Natural killer cell (primary cell): Measurements from ENCODE around the gene DSG3. TPM values are rescaled to one million over a fixed set of nuclear protein-coding genes. Genes with fewer than 3 reads are reported as not detected.

ENCODE experiments used
- ATAC-seq, 3 donors: fragments of 150-1000 bp in 2 of 3; fragments of 200-7000 bp in 1 of 3; cut with Tn5 transposase; 1 replicate in 1 of 3; 2 replicates in 2 of 3; pipeline ENCODE4 v1.10.0; 2021; ENCODE audit warnings: mild to moderate bottlenecking in 2 of 3, moderate library complexity in 2 of 3
- DNase-seq, 2 donors: peaks; one replicate each; pipeline versions ENCODE4 v3.0.0 to v3.0.0-alpha.2; 2013 to 2021; ENCODE audit warnings: mixed read lengths in 1 of 2
- H3K27ac ChIP-seq: one replicate; pipeline ENCODE4 v1.5.1; 2013; ENCODE audit warnings: mild to moderate bottlenecking, low read length
- H3K27me3 ChIP-seq: one replicate; pipeline ENCODE4 v1.6.1; 2013; ENCODE audit warnings: low read length; ENCODE audit not compliant: control insufficient read depth, insufficient read depth
- H3K36me3 ChIP-seq: one replicate; pipeline ENCODE4 v1.6.1; 2013; ENCODE audit warnings: low read length; ENCODE audit not compliant: control insufficient read depth, insufficient read depth
- H3K4me1 ChIP-seq: one replicate; pipeline ENCODE4 v1.6.1; 2013; ENCODE audit warnings: low read length; ENCODE audit not compliant: control insufficient read depth, insufficient read depth
- H3K4me3 ChIP-seq: one replicate; pipeline ENCODE4 v1.5.1; 2013; ENCODE audit warnings: low read length
- H3K9me3 ChIP-seq: one replicate; pipeline ENCODE4 v1.6.1; 2013; ENCODE audit warnings: low read length; ENCODE audit not compliant: control insufficient read depth, insufficient read depth
- H3K27ac Mint-ChIP-seq, 2 donors: one replicate each; pipeline ENCODE4 v1.8.0; 2022; ENCODE audit warnings: mild to moderate bottlenecking in 2 of 2, mixed read lengths in 2 of 2, moderate library complexity in 1 of 2
- H3K27me3 Mint-ChIP-seq, 2 donors: one replicate each; pipeline ENCODE4 v1.8.0; 2022; ENCODE audit warnings: low read depth in 2 of 2, mixed read lengths in 2 of 2
- H3K36me3 Mint-ChIP-seq: one replicate; pipeline ENCODE4 v1.8.0; 2022; ENCODE audit warnings: mixed read lengths
- H3K4me1 Mint-ChIP-seq, 2 donors: one replicate each; pipeline ENCODE4 v1.8.0; 2022; ENCODE audit warnings: mixed read lengths in 2 of 2
- H3K4me3 Mint-ChIP-seq: one replicate; pipeline ENCODE4 v1.8.0; 2022; ENCODE audit warnings: mild to moderate bottlenecking, moderate library complexity, mixed read lengths
- H3K9me3 Mint-ChIP-seq, 2 donors: one replicate each; pipeline ENCODE4 v1.8.0; 2022; ENCODE audit warnings: mixed read lengths in 2 of 2
- WGBS: methylation state at CpG from one replicate; pipeline ENCODE4 v1.1.7; 2013; ENCODE audit warnings: missing lambda C conversion rate; ENCODE audit not compliant: insufficient coverage; 5-methylcytosine and 5-hydroxymethylcytosine counted together
- intact Hi-C: fragments of 100-400 bp; cut with micrococcal nuclease; formaldehyde crosslinking; loops from one replicate; pipeline ENCODE4 v1.14.2; 2022
- total RNA-seq, 4 donors: library from RNA; stranded (reverse); fragments of 120-200 nt in 1 of 4; gene quantifications; one replicate each; pipeline versions ENCODE4 v1.2.3 to v1.2.4, GENCODE V29; 2013 to 2022
- TF ChIP-seq, protein P1 (sequence below): fragments of 200-600 bp; IDR thresholded peaks from one replicate; pipeline ENCODE4 v1.8.0; 2022; ENCODE audit warnings: antibody characterized with exemption

Gene DSG3, protein sequence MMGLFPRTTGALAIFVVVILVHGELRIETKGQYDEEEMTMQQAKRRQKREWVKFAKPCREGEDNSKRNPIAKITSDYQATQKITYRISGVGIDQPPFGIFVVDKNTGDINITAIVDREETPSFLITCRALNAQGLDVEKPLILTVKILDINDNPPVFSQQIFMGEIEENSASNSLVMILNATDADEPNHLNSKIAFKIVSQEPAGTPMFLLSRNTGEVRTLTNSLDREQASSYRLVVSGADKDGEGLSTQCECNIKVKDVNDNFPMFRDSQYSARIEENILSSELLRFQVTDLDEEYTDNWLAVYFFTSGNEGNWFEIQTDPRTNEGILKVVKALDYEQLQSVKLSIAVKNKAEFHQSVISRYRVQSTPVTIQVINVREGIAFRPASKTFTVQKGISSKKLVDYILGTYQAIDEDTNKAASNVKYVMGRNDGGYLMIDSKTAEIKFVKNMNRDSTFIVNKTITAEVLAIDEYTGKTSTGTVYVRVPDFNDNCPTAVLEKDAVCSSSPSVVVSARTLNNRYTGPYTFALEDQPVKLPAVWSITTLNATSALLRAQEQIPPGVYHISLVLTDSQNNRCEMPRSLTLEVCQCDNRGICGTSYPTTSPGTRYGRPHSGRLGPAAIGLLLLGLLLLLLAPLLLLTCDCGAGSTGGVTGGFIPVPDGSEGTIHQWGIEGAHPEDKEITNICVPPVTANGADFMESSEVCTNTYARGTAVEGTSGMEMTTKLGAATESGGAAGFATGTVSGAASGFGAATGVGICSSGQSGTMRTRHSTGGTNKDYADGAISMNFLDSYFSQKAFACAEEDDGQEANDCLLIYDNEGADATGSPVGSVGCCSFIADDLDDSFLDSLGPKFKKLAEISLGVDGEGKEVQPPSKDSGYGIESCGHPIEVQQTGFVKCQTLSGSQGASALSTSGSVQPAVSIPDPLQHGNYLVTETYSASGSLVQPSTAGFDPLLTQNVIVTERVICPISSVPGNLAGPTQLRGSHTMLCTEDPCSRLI
- under 1 TPM in 1 of 3 donors, not detected in 2; 0.28 TPM for total RNA-seq
- total RNA-seq (2013), result not detected

DNA sequence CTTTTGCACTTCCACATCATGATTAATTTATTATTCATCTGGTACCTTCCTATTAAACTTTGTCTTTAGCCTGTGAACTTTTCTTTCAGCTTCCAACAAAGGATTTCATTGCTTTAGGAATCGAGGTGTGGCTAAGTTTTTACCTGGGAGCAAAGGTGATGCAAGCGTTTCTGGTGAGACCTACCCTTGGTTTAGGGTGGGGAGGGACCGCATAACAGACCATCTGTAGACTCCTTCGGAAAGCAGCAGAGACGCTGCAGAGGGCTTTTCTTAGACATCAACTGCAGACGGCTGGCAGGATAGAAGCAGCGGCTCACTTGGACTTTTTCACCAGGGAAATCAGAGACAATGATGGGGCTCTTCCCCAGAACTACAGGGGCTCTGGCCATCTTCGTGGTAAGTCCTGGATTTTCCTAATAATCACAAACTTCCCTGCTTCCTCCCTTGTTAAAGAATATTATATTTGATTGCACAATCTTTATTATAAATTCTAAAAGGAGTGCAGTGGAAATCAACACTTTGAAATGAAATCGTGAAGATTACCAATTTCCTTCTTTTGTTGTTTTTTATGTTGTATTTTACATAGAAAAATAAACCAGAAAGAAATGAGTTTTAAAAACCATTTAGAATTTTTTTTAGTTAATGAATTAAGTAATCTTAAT is at the start of gene DSG3:
TSS of gene DSG3 (plus strand) at position 212 of the 662 bp plus-strand sequence. CDS start at position 349, 137 bp downstream.
- Histone ChIP-seq H3K27me3 (no peaks in the 10 kb centered on the region), H3K9me3 (no peaks in the 10 kb centered on the region), H3K27ac (no peak within 1 kb of the TSS), H3K36me3 (no peaks in the 10 kb centered on the region), H3K4me3 (no peak within 1 kb of the TSS), H3K4me1 (no peaks in the 10 kb centered on the region)
- intact Hi-C loops, result no loop called here
- Mint-ChIP-seq H3K27ac (no peak within 1 kb of the TSS), H3K27me3 (peaks cover 0 to 3% of the 10 kb centered on the region in 2 donors), H3K36me3 (no peaks in the 10 kb centered on the region), H3K9me3 (peaks cover 0 to 2% of the 10 kb centered on the region in 2 donors), H3K4me3 (no peak within 1 kb of the TSS), H3K4me1 (no peaks in the 10 kb centered on the region)
- WGBS, result 88% methylated on average over 7 of the region's 9 CpGs
- ATAC-seq (no peak), DNase-seq (no peak)
- TF ChIP-seq, protein P1, sequence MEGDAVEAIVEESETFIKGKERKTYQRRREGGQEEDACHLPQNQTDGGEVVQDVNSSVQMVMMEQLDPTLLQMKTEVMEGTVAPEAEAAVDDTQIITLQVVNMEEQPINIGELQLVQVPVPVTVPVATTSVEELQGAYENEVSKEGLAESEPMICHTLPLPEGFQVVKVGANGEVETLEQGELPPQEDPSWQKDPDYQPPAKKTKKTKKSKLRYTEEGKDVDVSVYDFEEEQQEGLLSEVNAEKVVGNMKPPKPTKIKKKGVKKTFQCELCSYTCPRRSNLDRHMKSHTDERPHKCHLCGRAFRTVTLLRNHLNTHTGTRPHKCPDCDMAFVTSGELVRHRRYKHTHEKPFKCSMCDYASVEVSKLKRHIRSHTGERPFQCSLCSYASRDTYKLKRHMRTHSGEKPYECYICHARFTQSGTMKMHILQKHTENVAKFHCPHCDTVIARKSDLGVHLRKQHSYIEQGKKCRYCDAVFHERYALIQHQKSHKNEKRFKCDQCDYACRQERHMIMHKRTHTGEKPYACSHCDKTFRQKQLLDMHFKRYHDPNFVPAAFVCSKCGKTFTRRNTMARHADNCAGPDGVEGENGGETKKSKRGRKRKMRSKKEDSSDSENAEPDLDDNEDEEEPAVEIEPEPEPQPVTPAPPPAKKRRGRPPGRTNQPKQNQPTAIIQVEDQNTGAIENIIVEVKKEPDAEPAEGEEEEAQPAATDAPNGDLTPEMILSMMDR, result no peak

DNA sequence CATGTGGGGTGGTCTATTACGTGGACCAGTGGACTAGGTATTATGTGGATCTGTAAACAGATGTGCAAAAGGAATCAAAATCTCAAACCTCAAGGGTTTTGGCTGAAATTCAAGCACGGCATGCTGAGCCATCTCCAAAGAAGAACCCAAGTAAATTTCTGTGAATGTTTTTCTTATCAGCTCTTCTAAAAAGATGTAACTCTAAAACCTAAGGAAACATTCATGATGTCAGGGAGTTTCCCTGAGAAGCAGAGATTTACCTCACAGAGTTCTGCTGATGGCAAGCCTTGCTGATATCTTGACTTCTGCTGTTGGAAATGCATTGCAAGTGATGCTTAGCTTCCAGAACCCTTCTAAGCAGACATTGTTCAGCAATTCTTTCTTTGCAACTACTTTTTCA is 49.4 kb upstream of the DSG3 start:
- H3K9me3 Mint-ChIP-seq, result no peaks in the 10 kb centered on the region
- 56% methylated on average over 2 of the region's 2 CpGs for WGBS
- no peaks in the 10 kb centered on the region for H3K9me3 ChIP-seq

DNA sequence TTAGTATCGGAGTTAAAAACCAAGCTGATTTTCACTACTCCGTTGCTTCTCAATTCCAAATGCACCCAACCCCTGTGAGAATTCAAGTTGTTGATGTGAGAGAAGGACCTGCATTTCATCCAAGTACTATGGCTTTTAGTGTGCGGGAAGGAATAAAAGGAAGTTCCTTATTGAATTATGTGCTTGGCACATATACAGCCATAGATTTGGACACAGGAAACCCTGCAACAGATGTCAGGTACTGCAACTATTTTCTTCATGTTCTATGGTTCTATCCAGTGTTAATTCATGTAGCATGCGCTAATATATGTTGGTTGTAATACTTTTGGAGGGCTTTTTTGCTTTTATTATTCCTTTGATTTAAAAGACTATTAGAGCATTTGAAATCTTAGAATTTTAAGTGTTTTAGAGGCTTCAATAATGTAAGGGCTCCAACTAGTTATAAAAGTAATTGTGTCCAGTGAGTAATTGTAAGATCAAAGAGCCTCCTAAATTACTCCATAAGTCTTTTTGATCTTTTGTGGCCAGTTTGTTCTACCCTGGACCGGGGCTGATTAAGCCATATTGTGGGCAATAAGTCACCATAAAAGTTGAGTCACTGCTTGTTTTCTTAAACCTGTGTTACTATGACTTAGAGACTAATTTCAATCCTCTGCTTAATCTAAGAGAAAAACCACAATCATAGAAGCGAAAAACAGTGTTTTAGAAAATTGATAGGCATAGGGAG is 48.1 kb upstream of the DSG3 start:
- TF ChIP-seq, protein P1, result no peak
- ATAC-seq (no peak), DNase-seq (no peak)
- H3K27ac ChIP-seq, result no peak overlapping the region
- Mint-ChIP-seq H3K27me3 (no peaks in the 10 kb centered on the region), H3K36me3 (no peaks in the 10 kb centered on the region), H3K27ac (no peak overlapping the region), H3K4me3 (no peak overlapping the region), H3K9me3 (no peaks in the 10 kb centered on the region), H3K4me1 (no peaks in the 10 kb centered on the region)
- no peaks in the 10 kb centered on the region for H3K4me1 ChIP-seq
- no peaks in the 10 kb centered on the region for H3K36me3 ChIP-seq
- H3K27me3 ChIP-seq, result no peaks in the 10 kb centered on the region
- H3K9me3 ChIP-seq, result no peaks in the 10 kb centered on the region
- H3K4me3 ChIP-seq, result no peak overlapping the region
- 30% methylated on average over 3 of the region's 6 CpGs for WGBS
- intact Hi-C loops, result no loop called here

More for the DNA sequence above, 49.4 kb upstream of the DSG3 start:
- Mint-ChIP-seq H3K27ac (no peak overlapping the region), H3K4me3 (no peak overlapping the region), H3K27me3 (no peaks in the 10 kb centered on the region), H3K4me1 (no peaks in the 10 kb centered on the region), H3K36me3 (no peaks in the 10 kb centered on the region)
- Histone ChIP-seq H3K36me3 (no peaks in the 10 kb centered on the region), H3K4me3 (no peak overlapping the region), H3K27me3 (no peaks in the 10 kb centered on the region), H3K4me1 (no peaks in the 10 kb centered on the region), H3K27ac (no peak overlapping the region)
- DNase-seq (no peak), ATAC-seq (no peak)
- intact Hi-C loops, result no loop called here
- TF ChIP-seq, protein P1, result no peak
